HEK293 (cell line): ENCODE results near the gene ZYG11B.

ENCODE experiments used
- CTCF ChIA-PET: fragments of 350-600 bp; formaldehyde crosslinking; extraction: SDS; loops from one replicate; lab custom pipeline; 2021; ENCODE audit warnings: antibody characterized with exemption; lab: Yijun Ruan, JAX
- POLR2A ChIA-PET: fragments of 300-600 bp; formaldehyde crosslinking; extraction: SDS; loops from one replicate; lab custom pipeline; 2020; ENCODE audit warnings: antibody characterized with exemption, inconsistent platforms; lab: Yijun Ruan, JAX
- H3K27ac ChIP-seq: fragments of 200-500 bp; sonication (Bioruptor generic); 2 replicates; pipeline ENCODE4 v1.5.1; 2014; ENCODE audit warnings: low read depth, low read length, control low read depth, inconsistent platforms; ENCODE audit errors: extremely low read depth
- H3K36me3 ChIP-seq, 2 experiments: fragments of 200-500 bp in 1 of 2; sonication (Bioruptor generic) in 1 of 2; 1 replicate in 1 of 2; 2 replicates in 1 of 2; pipeline ENCODE4 v1.5.1; 2014 to 2017; ENCODE audit warnings: inconsistent platforms in 2 of 2, low read length in 2 of 2; ENCODE audit not compliant: control insufficient read depth in 2 of 2, insufficient read depth in 1 of 2
- H3K4me1 ChIP-seq: fragments of 200-500 bp; sonication (Bioruptor generic); 2 replicates; pipeline ENCODE4 v1.5.1; 2014; ENCODE audit warnings: mild to moderate bottlenecking, low read length, inconsistent platforms; ENCODE audit not compliant: control insufficient read depth, insufficient read depth
- H3K4me3 ChIP-seq: 2 replicates; pipeline ENCODE4 v1.5.1; 2011; ENCODE audit warnings: low read depth, mild to moderate bottlenecking, control low read depth, low read length, moderate library complexity
- H3K9me3 ChIP-seq: fragments of 200-500 bp; sonication (Bioruptor generic); 2 replicates; pipeline ENCODE4 v1.5.1; 2014; ENCODE audit warnings: low read depth, low read length, inconsistent platforms; ENCODE audit not compliant: control insufficient read depth, insufficient read depth
- ZBTB17 ChIP-seq: fragments of 450-650 bp; formaldehyde crosslinking; IDR thresholded peaks from 2 replicates; pipeline ENCODE4 v1.5.1; 2016; ENCODE audit warnings: missing biosample characterization, missing genetic modification characterization
- ZIC2 ChIP-seq: fragments of 450-650 bp; formaldehyde crosslinking; IDR thresholded peaks from 2 replicates; pipeline ENCODE4 v1.5.1; 2016; ENCODE audit warnings: missing biosample characterization, missing genetic modification characterization
- ZNF157 ChIP-seq: fragments of 450-650 bp; formaldehyde crosslinking; IDR thresholded peaks from 2 replicates; pipeline ENCODE4 v1.5.1; 2016; ENCODE audit warnings: missing biosample characterization, missing genetic modification characterization
- ZNF248 ChIP-seq: fragments of 450-650 bp; formaldehyde crosslinking; IDR thresholded peaks from 2 replicates; pipeline ENCODE4 v1.5.1; 2017; ENCODE audit warnings: missing biosample characterization, missing genetic modification characterization
- ZNF302 ChIP-seq: fragments of 450-650 bp; formaldehyde crosslinking; IDR thresholded peaks from 2 replicates; pipeline ENCODE4 v1.5.1; 2016; ENCODE audit warnings: missing biosample characterization, missing genetic modification characterization, low read depth
- ZNF391 ChIP-seq: fragments of 450-650 bp; formaldehyde crosslinking; IDR thresholded peaks from 2 replicates; pipeline ENCODE4 v1.5.1; 2016; ENCODE audit warnings: low read depth, missing biosample characterization, missing genetic modification characterization, borderline replicate concordance
- ZNF473 ChIP-seq: fragments of 450-650 bp; formaldehyde crosslinking; IDR thresholded peaks from 2 replicates; pipeline ENCODE4 v1.5.1; 2017; ENCODE audit warnings: missing biosample characterization, missing genetic modification characterization
- ZNF514 ChIP-seq: fragments of 450-650 bp; formaldehyde crosslinking; IDR thresholded peaks from 2 replicates; pipeline ENCODE4 v1.5.1; 2016; ENCODE audit warnings: missing biosample characterization, missing genetic modification characterization
- ZNF549 ChIP-seq: fragments of 450-650 bp; IDR thresholded peaks from 2 replicates; pipeline ENCODE4 v1.5.1; 2018; ENCODE audit warnings: missing biosample characterization, missing genetic modification characterization, mild to moderate bottlenecking, inconsistent platforms, moderate library complexity
- ZNF677 ChIP-seq: fragments of 450-650 bp; IDR thresholded peaks from 2 replicates; pipeline ENCODE4 v1.5.0; 2018; ENCODE audit warnings: missing biosample characterization, mild to moderate bottlenecking, missing genetic modification characterization, moderate library complexity
- TF ChIP-seq, protein P1 (sequence below): fragments of 450-650 bp; formaldehyde crosslinking; IDR thresholded peaks from 2 replicates; pipeline ENCODE4 v1.5.1; 2016; ENCODE audit warnings: missing biosample characterization, missing genetic modification characterization
- TF ChIP-seq, protein P2 (sequence below): fragments of 450-650 bp; IDR thresholded peaks from 2 replicates; pipeline ENCODE4 v1.5.1; 2018; ENCODE audit warnings: missing biosample characterization, missing genetic modification characterization
- TF ChIP-seq, protein P3 (sequence below): fragments of 450-650 bp; formaldehyde crosslinking; IDR thresholded peaks from 2 replicates; pipeline ENCODE4 v1.5.1; 2016; ENCODE audit warnings: missing biosample characterization, missing genetic modification characterization
- TF ChIP-seq, protein P4 (sequence below): fragments of 450-650 bp; formaldehyde crosslinking; IDR thresholded peaks from 2 replicates; pipeline ENCODE4 v1.5.1; 2016; ENCODE audit warnings: missing biosample characterization, missing genetic modification characterization, borderline replicate concordance

The ZYG11B gene

DNA sequence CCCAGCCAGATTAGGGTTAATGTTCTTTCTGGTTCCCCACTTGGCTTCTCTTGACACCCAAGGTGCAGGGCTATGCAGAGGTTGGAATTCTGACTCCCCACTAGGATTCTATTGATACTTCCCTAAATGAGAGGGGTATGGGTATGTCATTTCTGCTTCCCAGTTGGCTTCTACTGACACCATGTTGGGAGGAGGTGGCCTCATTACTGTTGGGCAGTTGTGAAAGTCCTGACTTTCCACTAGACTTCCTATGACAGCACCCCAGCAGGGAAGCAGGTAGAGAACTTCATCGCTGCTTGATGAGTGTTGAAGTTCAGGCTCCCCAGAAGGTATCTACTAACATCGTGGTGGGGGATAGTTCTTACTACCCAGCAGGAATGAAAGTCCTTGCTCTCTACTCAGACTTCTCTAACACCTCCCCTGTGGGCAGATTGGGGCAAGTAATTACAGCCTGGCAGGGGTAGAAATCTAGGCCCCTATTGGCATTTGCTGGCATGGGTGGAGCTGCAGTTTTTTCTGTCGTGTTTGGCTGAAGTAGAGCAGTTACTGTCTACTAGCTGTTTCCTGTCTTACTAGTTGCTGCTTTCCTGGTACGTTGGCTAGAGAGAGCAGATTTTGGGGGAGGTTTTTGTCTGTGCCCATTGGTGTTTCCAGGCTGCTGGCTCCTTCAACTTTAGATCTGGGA is 41.5 kb downstream of the ZYG11B start:
- TF ChIP-seq, protein P1, sequence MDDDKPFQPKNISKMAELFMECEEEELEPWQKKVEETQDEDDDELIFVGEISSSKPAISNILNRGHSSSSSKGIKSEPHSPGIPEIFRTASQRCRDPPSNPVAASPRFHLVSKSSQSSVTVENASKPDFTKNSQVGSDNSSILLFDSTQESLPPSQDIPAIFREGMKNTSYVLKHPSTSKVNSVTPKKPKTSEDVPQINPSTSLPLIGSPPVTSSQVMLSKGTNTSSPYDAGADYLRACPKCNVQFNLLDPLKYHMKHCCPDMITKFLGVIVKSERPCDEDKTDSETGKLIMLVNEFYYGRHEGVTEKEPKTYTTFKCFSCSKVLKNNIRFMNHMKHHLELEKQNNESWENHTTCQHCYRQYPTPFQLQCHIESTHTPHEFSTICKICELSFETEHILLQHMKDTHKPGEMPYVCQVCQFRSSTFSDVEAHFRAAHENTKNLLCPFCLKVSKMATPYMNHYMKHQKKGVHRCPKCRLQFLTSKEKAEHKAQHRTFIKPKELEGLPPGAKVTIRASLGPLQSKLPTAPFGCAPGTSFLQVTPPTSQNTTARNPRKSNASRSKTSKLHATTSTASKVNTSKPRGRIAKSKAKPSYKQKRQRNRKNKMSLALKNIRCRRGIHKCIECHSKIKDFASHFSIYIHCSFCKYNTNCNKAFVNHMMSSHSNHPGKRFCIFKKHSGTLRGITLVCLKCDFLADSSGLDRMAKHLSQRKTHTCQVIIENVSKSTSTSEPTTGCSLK: no peak
- TF ChIP-seq ZNF514 (no peak), ZNF473 (tag by site-specific recombination) (no peak), ZNF157 (no peak), ZNF677 (no peak), ZIC2 (tag by site-specific recombination) (peak; percentile 75), ZNF248 (tag by site-specific recombination) (no peak), ZNF302 (tag by site-specific recombination) (no peak)
- TF ChIP-seq, protein P2, sequence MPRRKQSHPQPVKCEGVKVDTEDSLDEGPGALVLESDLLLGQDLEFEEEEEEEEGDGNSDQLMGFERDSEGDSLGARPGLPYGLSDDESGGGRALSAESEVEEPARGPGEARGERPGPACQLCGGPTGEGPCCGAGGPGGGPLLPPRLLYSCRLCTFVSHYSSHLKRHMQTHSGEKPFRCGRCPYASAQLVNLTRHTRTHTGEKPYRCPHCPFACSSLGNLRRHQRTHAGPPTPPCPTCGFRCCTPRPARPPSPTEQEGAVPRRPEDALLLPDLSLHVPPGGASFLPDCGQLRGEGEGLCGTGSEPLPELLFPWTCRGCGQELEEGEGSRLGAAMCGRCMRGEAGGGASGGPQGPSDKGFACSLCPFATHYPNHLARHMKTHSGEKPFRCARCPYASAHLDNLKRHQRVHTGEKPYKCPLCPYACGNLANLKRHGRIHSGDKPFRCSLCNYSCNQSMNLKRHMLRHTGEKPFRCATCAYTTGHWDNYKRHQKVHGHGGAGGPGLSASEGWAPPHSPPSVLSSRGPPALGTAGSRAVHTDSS: no peak
- Histone ChIP-seq H3K36me3 (peaks cover 7 to 19% of the 10 kb centered on the region in 2 experiments; a peak in 2 of 3 replicates), H3K4me1 (no peaks in the 10 kb centered on the region; the same call in 1 of the 2 replicates), H3K27ac (no peak overlapping the region), H3K9me3 (no peaks in the 10 kb centered on the region), H3K4me3 (no peak overlapping the region)
- ChIA-PET CTCF (no interaction called here), POLR2A (no interaction called here)

DNA sequence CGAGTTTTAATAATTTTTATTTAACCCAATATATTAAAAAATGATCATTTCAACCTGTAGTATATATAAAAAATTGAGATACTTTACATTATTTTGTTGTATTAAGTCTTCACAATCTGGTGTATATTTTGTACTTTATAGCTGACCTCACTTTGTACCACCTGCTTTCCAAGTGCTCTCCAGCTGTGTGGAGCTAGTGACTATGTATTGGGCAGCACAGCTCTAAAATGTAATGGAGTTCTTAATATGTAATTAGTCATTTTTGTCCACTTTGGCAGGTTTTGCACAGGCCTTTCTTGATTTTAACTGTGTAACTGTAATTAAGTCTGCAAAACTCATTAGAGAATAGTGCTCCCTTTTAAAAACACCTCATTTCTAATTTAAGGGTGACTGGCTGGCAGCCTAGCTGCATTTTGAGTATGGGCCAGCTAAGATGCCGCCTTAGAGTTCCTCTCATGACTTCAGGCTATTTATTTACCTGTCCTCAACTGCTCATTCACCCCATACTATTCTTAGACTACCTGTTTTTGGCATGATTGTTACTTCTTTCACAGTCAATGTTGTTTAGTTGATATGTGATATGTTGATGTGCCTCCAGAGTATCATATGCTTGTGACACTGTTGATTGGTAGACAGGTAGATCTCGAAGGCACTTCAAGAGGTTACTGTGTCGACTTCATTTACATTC is 43.2 kb downstream of the ZYG11B start:
- H3K4me3 ChIP-seq: no peak overlapping the region
- POLR2A ChIA-PET: no interaction called here
- H3K4me1 ChIP-seq: no peaks in the 10 kb centered on the region; the same call in 1 of the 2 replicates
- CTCF ChIA-PET: interaction anchor here (0.6 to 1.0 kb wide), 2 partner anchors 9 to 125 kb away, joined by 3 to 5 read pairs; no protein-coding TSS in a partner anchor
- no peaks in the 10 kb centered on the region for H3K9me3 ChIP-seq
- TF ChIP-seq ZNF549 (tag by site-specific recombination): peak; percentile 86
- TF ChIP-seq ZBTB17 (tag by site-specific recombination): no peak
- TF ChIP-seq, protein P3, sequence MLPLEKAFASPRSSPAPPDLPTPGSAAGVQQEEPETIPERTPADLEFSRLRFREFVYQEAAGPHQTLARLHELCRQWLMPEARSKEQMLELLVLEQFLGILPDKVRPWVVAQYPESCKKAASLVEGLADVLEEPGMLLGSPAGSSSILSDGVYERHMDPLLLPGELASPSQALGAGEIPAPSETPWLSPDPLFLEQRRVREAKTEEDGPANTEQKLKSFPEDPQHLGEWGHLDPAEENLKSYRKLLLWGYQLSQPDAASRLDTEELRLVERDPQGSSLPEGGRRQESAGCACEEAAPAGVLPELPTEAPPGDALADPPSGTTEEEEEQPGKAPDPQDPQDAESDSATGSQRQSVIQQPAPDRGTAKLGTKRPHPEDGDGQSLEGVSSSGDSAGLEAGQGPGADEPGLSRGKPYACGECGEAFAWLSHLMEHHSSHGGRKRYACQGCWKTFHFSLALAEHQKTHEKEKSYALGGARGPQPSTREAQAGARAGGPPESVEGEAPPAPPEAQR: no peak
- no peak for TF ChIP-seq ZNF391 (tag by site-specific recombination)
- no peak overlapping the region for H3K27ac ChIP-seq
- H3K36me3 ChIP-seq: peaks cover 7 to 23% of the 10 kb centered on the region in 2 experiments; a peak in 2 of 3 replicates

DNA sequence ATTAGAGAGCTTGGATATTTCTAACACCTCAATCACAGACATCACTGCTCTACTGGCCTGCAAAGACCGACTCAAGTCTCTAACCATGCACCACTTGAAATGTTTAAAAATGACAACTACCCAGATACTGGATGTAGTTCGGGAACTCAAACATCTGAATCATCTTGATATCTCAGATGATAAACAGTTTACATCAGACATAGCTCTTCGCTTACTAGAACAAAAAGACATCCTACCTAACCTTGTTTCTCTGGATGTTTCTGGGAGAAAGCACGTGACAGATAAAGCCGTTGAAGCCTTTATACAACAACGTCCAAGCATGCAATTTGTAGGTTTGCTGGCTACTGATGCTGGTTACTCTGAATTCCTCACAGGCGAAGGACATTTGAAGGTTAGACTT is 45.1 kb downstream of the ZYG11B start:
- TF ChIP-seq, protein P4, sequence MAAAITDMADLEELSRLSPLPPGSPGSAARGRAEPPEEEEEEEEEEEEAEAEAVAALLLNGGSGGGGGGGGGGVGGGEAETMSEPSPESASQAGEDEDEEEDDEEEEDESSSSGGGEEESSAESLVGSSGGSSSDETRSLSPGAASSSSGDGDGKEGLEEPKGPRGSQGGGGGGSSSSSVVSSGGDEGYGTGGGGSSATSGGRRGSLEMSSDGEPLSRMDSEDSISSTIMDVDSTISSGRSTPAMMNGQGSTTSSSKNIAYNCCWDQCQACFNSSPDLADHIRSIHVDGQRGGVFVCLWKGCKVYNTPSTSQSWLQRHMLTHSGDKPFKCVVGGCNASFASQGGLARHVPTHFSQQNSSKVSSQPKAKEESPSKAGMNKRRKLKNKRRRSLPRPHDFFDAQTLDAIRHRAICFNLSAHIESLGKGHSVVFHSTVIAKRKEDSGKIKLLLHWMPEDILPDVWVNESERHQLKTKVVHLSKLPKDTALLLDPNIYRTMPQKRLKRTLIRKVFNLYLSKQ (tag by site-specific recombination): no peak
- Histone ChIP-seq H3K9me3 (no peaks in the 10 kb centered on the region), H3K27ac (no peak overlapping the region), H3K4me3 (no peak overlapping the region), H3K36me3 (peaks cover 9 to 26% of the 10 kb centered on the region in 2 experiments; a peak in 2 of 3 replicates), H3K4me1 (no peaks in the 10 kb centered on the region)
- ChIA-PET POLR2A (no interaction called here), CTCF (interaction anchor here (0.6 to 0.7 kb wide), 3 partner anchors 18 to 448 kb away, joined by 3 read pairs; no protein-coding TSS in a partner anchor)
